GM06990 (cell line): Measurements from ENCODE around the gene MOGAT1.

Experiments used
- DNase-seq: peaks from one replicate; pipeline ENCODE4 v3.0.0-alpha.2; 2011; ENCODE audit not compliant: insufficient read length; ENCODE audit errors: extremely low read depth
- H3K27me3 ChIP-seq: replicated peaks from 2 replicates; pipeline ENCODE4 v1.6.0; 2011; ENCODE audit warnings: low read length; ENCODE audit not compliant: control insufficient read depth, insufficient read depth
- H3K36me3 ChIP-seq: 2 replicates; pipeline ENCODE4 v1.5.1; 2011; ENCODE audit warnings: low read length; ENCODE audit not compliant: control insufficient read depth, insufficient read depth
- H3K4me3 ChIP-seq: replicated peaks from 2 replicates; pipeline ENCODE4 v1.5.1; 2011; ENCODE audit warnings: low read depth, mild to moderate bottlenecking, control low read depth, low read length
- TF ChIP-seq, protein P1 (sequence below): IDR thresholded peaks from 2 replicates; pipeline ENCODE4 v1.5.1; 2011; ENCODE audit warnings: low read length, control low read depth, mild to moderate bottlenecking, inconsistent platforms; ENCODE audit not compliant: insufficient read depth, poor library complexity, severe bottlenecking

The MOGAT1 gene

GRCh38 chr2:222756362-222756831, 84.9 kb downstream of the MOGAT1 start:
- Histone ChIP-seq H3K27me3 (no peaks in the 10 kb centered on the region), H3K36me3 (no peaks in the 10 kb centered on the region), H3K4me3 (no peak overlapping the region)
- DNase-seq = no peak
- TF ChIP-seq, protein P1, sequence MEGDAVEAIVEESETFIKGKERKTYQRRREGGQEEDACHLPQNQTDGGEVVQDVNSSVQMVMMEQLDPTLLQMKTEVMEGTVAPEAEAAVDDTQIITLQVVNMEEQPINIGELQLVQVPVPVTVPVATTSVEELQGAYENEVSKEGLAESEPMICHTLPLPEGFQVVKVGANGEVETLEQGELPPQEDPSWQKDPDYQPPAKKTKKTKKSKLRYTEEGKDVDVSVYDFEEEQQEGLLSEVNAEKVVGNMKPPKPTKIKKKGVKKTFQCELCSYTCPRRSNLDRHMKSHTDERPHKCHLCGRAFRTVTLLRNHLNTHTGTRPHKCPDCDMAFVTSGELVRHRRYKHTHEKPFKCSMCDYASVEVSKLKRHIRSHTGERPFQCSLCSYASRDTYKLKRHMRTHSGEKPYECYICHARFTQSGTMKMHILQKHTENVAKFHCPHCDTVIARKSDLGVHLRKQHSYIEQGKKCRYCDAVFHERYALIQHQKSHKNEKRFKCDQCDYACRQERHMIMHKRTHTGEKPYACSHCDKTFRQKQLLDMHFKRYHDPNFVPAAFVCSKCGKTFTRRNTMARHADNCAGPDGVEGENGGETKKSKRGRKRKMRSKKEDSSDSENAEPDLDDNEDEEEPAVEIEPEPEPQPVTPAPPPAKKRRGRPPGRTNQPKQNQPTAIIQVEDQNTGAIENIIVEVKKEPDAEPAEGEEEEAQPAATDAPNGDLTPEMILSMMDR = no peak

DNA sequence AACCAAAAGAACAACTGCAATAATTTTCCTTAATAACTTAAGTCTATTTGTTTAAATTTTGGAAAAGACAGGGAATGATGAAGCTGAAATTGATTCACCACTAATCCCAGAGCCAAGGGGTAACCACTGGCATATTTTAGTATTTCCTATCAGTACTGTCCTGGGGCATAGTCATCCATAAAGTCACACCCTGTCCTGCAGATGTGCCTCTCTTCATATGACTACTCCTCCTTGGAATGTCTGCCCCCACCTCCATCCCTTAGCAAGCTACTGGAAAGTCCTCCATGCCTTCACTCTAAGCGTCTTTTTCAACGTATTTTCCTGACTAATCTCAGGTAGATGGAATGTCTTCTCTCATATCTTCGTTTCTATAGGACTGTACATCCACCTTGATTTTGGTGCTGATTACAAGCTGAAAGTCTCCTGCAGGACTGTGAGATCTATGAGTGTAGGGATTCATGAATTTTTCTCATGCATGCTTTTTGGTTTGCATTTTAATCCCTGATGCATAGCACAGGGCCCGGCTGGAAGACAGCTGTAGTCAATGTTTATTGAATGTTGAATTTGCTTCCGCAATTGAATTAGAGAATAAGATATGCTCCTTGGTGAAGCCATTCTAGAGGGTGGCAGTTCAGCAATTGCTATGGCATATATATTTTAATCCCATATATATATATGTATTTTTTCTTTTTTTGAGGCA, 85.6 kb downstream of the MOGAT1 start:
- Histone ChIP-seq H3K36me3 (no peaks in the 10 kb centered on the region), H3K27me3 (no peaks in the 10 kb centered on the region), H3K4me3 (no peak overlapping the region)
- TF ChIP-seq, protein P1 = no peak
- DNase-seq = no peak
